Activated T-cell treated with anti-CD3 and anti-CD28 coated beads, Interleukin-2, amount 50 U/mL, for 24 hours (primary cell): ENCODE measurements around the gene ANKLE2.

Experiments
- DNase-seq: peaks from one replicate; pipeline ENCODE4 v3.0.0-alpha.2; 2020
- H3K27ac Mint-ChIP-seq: 2 replicates; pipeline ENCODE4 v1.8.0; 2020; ENCODE audit warnings: mild to moderate bottlenecking, mixed read lengths
- H3K27me3 Mint-ChIP-seq: 2 replicates; pipeline ENCODE4 v1.8.0; 2020; ENCODE audit warnings: mixed read lengths
- H3K36me3 Mint-ChIP-seq: 2 replicates; pipeline ENCODE4 v1.8.0; 2020; ENCODE audit warnings: low read depth, mixed read lengths
- H3K4me1 Mint-ChIP-seq: 2 replicates; pipeline ENCODE4 v1.8.0; 2020; ENCODE audit warnings: low read depth, mixed read lengths
- H3K4me3 Mint-ChIP-seq: 2 replicates; pipeline ENCODE4 v1.8.0; 2020; ENCODE audit warnings: mild to moderate bottlenecking, moderate library complexity, mixed read lengths
- H3K9me3 Mint-ChIP-seq: 2 replicates; pipeline ENCODE4 v1.8.0; 2020; ENCODE audit warnings: mixed read lengths

The ANKLE2 gene

GRCh38 chr12:132686825-132687210, 74.8 kb downstream of the ANKLE2 start:
- H3K36me3 Mint-ChIP-seq: peaks cover 29% of the 10 kb centered on the region
- H3K4me1 Mint-ChIP-seq: peaks cover 28% of the 10 kb centered on the region
- H3K4me3 Mint-ChIP-seq: peak overlapping the region; percentile 79
- H3K27me3 Mint-ChIP-seq: no peaks in the 10 kb centered on the region
- H3K27ac Mint-ChIP-seq: peak overlapping the region; percentile 89
- DNase-seq: no peak
- H3K9me3 Mint-ChIP-seq: no peaks in the 10 kb centered on the region

- Mint-ChIP-seq H3K4me3 (peak overlapping the region; percentile 79), H3K27ac (peak overlapping the region; percentile 69), H3K9me3 (no peaks in the 10 kb centered on the region), H3K36me3 (peaks cover 29% of the 10 kb centered on the region), H3K4me1 (peaks cover 28% of the 10 kb centered on the region), H3K27me3 (no peaks in the 10 kb centered on the region)
- no peak for DNase-seq
These were observed 76.2 kb downstream of the ANKLE2 start for GRCh38 chr12:132685400-132685799.

GRCh38 chr12:132677492-132677891, 84.1 kb downstream of the ANKLE2 start:
- no peak overlapping the region for H3K4me3 Mint-ChIP-seq
- peaks cover 87% of the 10 kb centered on the region for H3K36me3 Mint-ChIP-seq

GRCh38 chr12:132675757-132676432, 85.7 kb downstream of the ANKLE2 start:
- peaks cover 96% of the 10 kb centered on the region for H3K36me3 Mint-ChIP-seq
- no peak for DNase-seq
- H3K27ac Mint-ChIP-seq: no peak overlapping the region
- no peaks in the 10 kb centered on the region for H3K27me3 Mint-ChIP-seq
- H3K4me3 Mint-ChIP-seq: no peak overlapping the region
- no peaks in the 10 kb centered on the region for H3K9me3 Mint-ChIP-seq
- no peaks in the 10 kb centered on the region for H3K4me1 Mint-ChIP-seq

More at GRCh38 chr12:132677492-132677891, 84.1 kb downstream of the ANKLE2 start:
- no peak overlapping the region for H3K27ac Mint-ChIP-seq
- no peaks in the 10 kb centered on the region for H3K27me3 Mint-ChIP-seq
- H3K4me1 Mint-ChIP-seq: no peaks in the 10 kb centered on the region
- H3K9me3 Mint-ChIP-seq: no peaks in the 10 kb centered on the region
- DNase-seq: no peak
